Measurements from ENCODE around the gene ACOXL.

ACOXL gene

DNA sequence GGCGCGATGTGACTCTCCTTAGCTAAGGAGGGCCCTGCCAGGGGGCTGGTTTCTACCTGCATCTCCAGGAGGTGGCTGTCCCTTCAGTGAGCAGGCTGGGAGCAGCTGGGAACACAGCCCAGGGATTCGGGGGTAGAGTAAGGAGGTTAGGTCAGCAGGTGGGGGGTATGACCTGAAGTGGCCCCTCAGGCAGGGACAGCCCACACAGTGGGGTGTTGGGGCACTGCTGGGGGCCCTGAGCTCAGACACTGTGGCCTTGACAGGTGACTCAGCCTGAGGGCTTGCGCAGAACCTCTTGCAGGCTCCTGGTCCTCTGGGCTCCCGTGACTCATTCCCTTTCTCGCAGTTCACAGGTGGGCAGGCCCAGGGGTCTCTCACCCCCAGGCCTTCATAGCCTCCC lies 202.6 kb downstream of the ACOXL start:
- TF ChIP-seq MZF1 (tag by site-specific recombination; IDR thresholded peaks at IDR 0.05; ENCODE audit: borderline replicate concordance) (no peak), GLIS1 (tag by site-specific recombination; IDR thresholded peaks at IDR 0.05) (peak; percentile 88), ZIC2 (tag by site-specific recombination; IDR thresholded peaks at IDR 0.05) (peak; percentile 73)
- no peaks in the 10 kb centered on the region for H3K36me3 ChIP-seq (ENCODE audit: control insufficient read depth in 2 of 2, insufficient read depth in 1 of 2, low read length in 2 of 2)
- H3K9me3 ChIP-seq (ENCODE audit: control insufficient read depth, insufficient read depth, low read depth, low read length): no peaks in the 10 kb centered on the region
- no peak overlapping the region for H3K4me3 ChIP-seq (ENCODE audit: low read depth, low read length)
- H3K27ac ChIP-seq (ENCODE audit: extremely low read depth, low read depth, low read length): no peak overlapping the region
- CTCF ChIA-PET: no interaction called here
- no peaks in the 10 kb centered on the region for H3K4me1 ChIP-seq (ENCODE audit: control insufficient read depth, insufficient read depth, low read length)
- POLR2A ChIA-PET: no interaction called here

DNA sequence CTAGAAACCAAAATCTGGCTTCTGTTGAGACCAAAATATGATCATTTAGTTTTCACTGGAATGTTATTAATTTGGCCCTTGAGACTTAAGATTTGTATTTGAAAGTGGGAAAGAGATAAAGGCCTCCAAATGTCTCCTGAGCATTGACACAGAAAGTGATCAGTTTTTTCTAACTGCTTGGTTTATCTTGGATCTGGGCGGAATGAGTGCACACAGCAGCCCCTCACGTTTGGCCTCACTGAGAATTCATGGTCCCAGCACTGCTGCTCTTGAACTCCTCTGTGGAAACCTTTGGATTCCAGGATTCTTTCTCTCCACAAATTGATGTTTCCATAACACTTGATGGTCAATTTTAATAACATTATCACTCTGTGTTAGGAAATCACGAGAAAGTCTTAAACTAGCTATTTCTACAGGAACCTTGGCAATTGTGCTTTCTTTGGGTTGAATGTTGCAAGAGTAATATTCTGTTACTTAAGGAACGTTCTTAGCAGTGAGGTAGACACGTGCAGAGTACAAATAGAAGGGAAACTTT lies 208.1 kb downstream of the ACOXL start:
- Histone ChIP-seq H3K9me3 (ENCODE audit: control insufficient read depth, insufficient read depth, low read depth, low read length) (no peaks in the 10 kb centered on the region), H3K4me3 (ENCODE audit: low read depth, low read length) (no peak overlapping the region), H3K4me1 (ENCODE audit: control insufficient read depth, insufficient read depth, low read length) (no peaks in the 10 kb centered on the region), H3K27ac (ENCODE audit: extremely low read depth, low read depth, low read length) (no peak overlapping the region), H3K36me3 (ENCODE audit: control insufficient read depth in 2 of 2, insufficient read depth in 1 of 2, low read length in 2 of 2) (no peaks in the 10 kb centered on the region)
- ChIA-PET POLR2A (no interaction called here), CTCF (no interaction called here)
- TF ChIP-seq SP2 (tag by site-specific recombination; IDR thresholded peaks at IDR 0.05) (no peak), ZNF366 (tag by site-specific recombination; conservative IDR thresholded peaks at IDR 0.05) (no peak), KLF7 (tag by site-specific recombination; IDR thresholded peaks at IDR 0.05; ENCODE audit: borderline replicate concordance) (no peak), GLI2 (tag by site-specific recombination; IDR thresholded peaks at IDR 0.05; ENCODE audit: borderline replicate concordance, low read depth) (no peak), KLF1 (tag by site-specific recombination; IDR thresholded peaks at IDR 0.05) (no peak), ZSCAN23 (tag by site-specific recombination; IDR thresholded peaks at IDR 0.05) (no peak)
- TF ChIP-seq, protein P1, sequence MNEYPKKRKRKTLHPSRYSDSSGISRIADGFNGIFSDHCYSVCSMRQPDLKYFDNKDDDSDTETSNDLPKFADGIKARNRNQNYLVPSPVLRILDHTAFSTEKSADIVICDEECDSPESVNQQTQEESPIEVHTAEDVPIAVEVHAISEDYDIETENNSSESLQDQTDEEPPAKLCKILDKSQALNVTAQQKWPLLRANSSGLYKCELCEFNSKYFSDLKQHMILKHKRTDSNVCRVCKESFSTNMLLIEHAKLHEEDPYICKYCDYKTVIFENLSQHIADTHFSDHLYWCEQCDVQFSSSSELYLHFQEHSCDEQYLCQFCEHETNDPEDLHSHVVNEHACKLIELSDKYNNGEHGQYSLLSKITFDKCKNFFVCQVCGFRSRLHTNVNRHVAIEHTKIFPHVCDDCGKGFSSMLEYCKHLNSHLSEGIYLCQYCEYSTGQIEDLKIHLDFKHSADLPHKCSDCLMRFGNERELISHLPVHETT (tag by site-specific recombination; IDR thresholded peaks at IDR 0.05): no peak

DNA sequence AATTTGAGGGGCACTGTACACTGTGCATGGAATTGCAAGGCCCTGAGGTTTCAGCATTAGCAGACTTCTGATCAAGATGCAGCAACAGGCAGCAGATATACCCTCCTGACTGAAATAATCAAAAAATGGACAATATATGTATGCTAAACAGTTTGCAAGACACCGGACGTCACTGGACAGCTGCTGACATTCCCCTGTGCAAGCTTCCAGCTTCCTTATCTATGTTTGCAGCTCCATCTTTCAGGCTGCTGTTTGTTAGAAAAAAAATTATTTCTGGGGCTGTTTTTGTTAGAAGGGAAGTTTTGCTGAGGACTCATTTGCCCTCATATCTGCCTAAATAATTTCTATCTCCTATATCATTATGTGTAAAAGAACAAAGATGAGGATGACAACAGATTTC lies 208.9 kb downstream of the ACOXL start:
- TF ChIP-seq, protein P2, sequence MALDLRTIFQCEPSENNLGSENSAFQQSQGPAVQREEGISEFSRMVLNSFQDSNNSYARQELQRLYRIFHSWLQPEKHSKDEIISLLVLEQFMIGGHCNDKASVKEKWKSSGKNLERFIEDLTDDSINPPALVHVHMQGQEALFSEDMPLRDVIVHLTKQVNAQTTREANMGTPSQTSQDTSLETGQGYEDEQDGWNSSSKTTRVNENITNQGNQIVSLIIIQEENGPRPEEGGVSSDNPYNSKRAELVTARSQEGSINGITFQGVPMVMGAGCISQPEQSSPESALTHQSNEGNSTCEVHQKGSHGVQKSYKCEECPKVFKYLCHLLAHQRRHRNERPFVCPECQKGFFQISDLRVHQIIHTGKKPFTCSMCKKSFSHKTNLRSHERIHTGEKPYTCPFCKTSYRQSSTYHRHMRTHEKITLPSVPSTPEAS (tag by site-specific recombination; IDR thresholded peaks at IDR 0.05): no peak
- TF ChIP-seq ZNF19 (tag by site-specific recombination; IDR thresholded peaks at IDR 0.05; ENCODE audit: low read depth) (no peak), ZNF521 (tag by site-specific recombination; IDR thresholded peaks at IDR 0.05) (no peak), ZXDB (tag by site-specific recombination; IDR thresholded peaks at IDR 0.05) (no peak)
- no peaks in the 10 kb centered on the region for H3K36me3 ChIP-seq (ENCODE audit: control insufficient read depth in 2 of 2, insufficient read depth in 1 of 2, low read length in 2 of 2)
- no peak overlapping the region for H3K4me3 ChIP-seq (ENCODE audit: low read depth, low read length)
- no peaks in the 10 kb centered on the region for H3K4me1 ChIP-seq (ENCODE audit: control insufficient read depth, insufficient read depth, low read length)
- ChIA-PET POLR2A (no interaction called here), CTCF (no interaction called here)
- no peak overlapping the region for H3K27ac ChIP-seq (ENCODE audit: extremely low read depth, low read depth, low read length)
- no peaks in the 10 kb centered on the region for H3K9me3 ChIP-seq (ENCODE audit: control insufficient read depth, insufficient read depth, low read depth, low read length)

DNA sequence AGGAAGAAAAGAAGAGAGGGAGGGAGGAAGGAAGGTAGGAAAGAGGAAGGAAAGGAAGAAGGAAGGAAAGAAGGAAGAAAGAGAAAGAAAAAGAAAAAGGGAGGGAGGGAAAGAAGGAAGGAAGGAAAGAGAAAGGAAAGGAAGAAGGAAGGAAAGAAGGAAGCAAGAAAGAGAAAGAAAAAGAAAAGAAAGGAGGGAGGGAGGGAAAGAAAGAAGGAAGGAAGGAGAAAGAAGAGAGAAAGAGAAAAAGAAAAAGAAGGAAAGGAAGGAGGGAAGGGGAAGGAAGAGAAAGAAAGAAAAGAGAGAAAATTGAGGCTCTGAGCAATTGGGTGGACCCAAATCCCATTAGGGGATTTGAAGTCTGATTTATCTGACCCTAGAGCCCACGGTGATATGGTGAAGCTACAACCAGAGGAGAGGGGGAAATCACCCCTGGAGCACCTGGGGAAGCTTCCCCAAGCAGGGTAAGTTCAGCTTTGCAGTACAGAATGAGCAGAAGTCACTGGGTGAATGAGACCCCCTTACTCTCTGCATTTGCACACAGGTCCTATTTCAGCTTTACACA lies 210.8 kb downstream of the ACOXL start:
- H3K4me1 ChIP-seq (ENCODE audit: control insufficient read depth, insufficient read depth, low read length): peaks cover 7% of the 10 kb centered on the region
- CTCF ChIA-PET: no interaction called here

More for the DNA sequence above, 210.8 kb downstream of the ACOXL start:
- no peak overlapping the region for H3K4me3 ChIP-seq (ENCODE audit: low read depth, low read length)
- POLR2A ChIA-PET: no interaction called here
- H3K27ac ChIP-seq (ENCODE audit: extremely low read depth, low read depth, low read length): no peak overlapping the region
- no peaks in the 10 kb centered on the region for H3K9me3 ChIP-seq (ENCODE audit: control insufficient read depth, insufficient read depth, low read depth, low read length)
- TF ChIP-seq ZNF366 (tag by site-specific recombination; conservative IDR thresholded peaks at IDR 0.05) (peak; percentile 96), ZBTB8A (tag by site-specific recombination; IDR thresholded peaks at IDR 0.05) (no peak), PRDM1 (tag by site-specific recombination; IDR thresholded peaks at IDR 0.05) (peak; percentile 69), YY1 (tag by site-specific recombination; IDR thresholded peaks at IDR 0.05) (no peak), ZNF37A (tag by site-specific recombination; IDR thresholded peaks at IDR 0.05) (no peak)
- no peaks in the 10 kb centered on the region for H3K36me3 ChIP-seq (ENCODE audit: control insufficient read depth in 2 of 2, insufficient read depth in 1 of 2, low read length in 2 of 2)

Data from HEK293 (cell line).